BLaER1 (cell line): ENCODE measurements around the gene SLC44A2.
A peak's percentile ranks its signal among the peaks of the same experiment; 100 is the strongest.

Source experiments
- H3K27ac ChIP-seq: shearing (Covaris generic); formaldehyde crosslinking; 2 replicates; pipeline ENCODE4 v1.8.1; 2022
- H3K27me3 ChIP-seq: shearing (Covaris generic); formaldehyde crosslinking; 2 replicates; pipeline ENCODE4 v1.8.1; 2022
- H3K36me3 ChIP-seq: shearing (Covaris generic); formaldehyde crosslinking; 2 replicates; pipeline ENCODE4 v1.8.1; 2022
- H3K4me1 ChIP-seq: shearing (Covaris generic); formaldehyde crosslinking; 2 replicates; pipeline ENCODE4 v1.8.1; 2022
- H3K4me2 ChIP-seq: shearing (Covaris generic); formaldehyde crosslinking; 2 replicates; pipeline ENCODE4 v1.8.1; 2022
- H3K4me3 ChIP-seq: shearing (Covaris generic); formaldehyde crosslinking; 2 replicates; pipeline ENCODE4 v1.8.1; 2022
- H3K9ac ChIP-seq: shearing (Covaris generic); formaldehyde crosslinking; 2 replicates; pipeline ENCODE4 v1.8.1; 2022
- H3K9me3 ChIP-seq: shearing (Covaris generic); formaldehyde crosslinking; 2 replicates; pipeline ENCODE4 v1.8.1; 2022
- H4K20me1 ChIP-seq: shearing (Covaris generic); formaldehyde crosslinking; 2 replicates; pipeline ENCODE4 v1.8.1; 2022
- Cebpa-rat ChIP-seq: shearing (Covaris generic); IDR thresholded peaks from 2 replicates; pipeline ENCODE4 v1.8.1; 2022

The SLC44A2 gene

GRCh38 chr19:10625003-10625761 is at the start of gene SLC44A2:
Gene SLC44A2 (plus strand): TSS chr19:10625553. CDS start chr19:10625634, 81 bp downstream.
- peaks cover 99% of the 10 kb centered on the region for H3K36me3 ChIP-seq
- no peaks in the 10 kb centered on the region for H3K27me3 ChIP-seq
- H3K4me2 ChIP-seq, result no peak within 1 kb of the TSS
- peak within 1 kb of the TSS; percentile 29; the same call in 1 of the 2 replicates for H3K9ac ChIP-seq
- H4K20me1 ChIP-seq, result peaks cover 91% of the 10 kb centered on the region
- no peaks in the 10 kb centered on the region for H3K9me3 ChIP-seq
- H3K4me3 ChIP-seq, result no peak within 1 kb of the TSS
- TF ChIP-seq Cebpa-rat, result no peak
- H3K4me1 ChIP-seq, result peaks cover 27% of the 10 kb centered on the region
- H3K27ac ChIP-seq, result no peak within 1 kb of the TSS

DNA sequence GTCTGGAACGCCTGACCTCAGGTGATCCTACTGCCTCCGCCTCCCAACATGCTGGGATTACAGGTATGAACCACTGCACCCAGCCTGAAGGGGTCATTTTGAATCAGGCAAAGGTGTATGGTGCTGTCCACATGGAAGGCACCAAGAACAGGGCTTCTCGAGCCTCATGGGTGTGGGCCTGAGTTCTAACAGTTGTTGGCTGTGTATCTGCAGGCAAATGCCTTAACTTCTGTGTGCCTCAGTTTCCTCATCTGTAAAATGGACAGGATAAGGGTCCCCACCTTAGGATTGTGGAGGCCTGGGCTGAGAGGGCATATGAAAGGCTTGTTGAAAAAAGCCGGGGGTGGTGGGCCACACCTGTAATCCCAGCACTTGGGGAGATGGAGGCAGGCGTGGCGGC is 47.4 kb upstream of the SLC44A2 start:
- no peaks in the 10 kb centered on the region; the same call in 1 of the 2 replicates for H3K4me1 ChIP-seq
- H3K4me3 ChIP-seq, result no peak overlapping the region
- no peak for TF ChIP-seq Cebpa-rat
- no peaks in the 10 kb centered on the region for H4K20me1 ChIP-seq
- no peaks in the 10 kb centered on the region for H3K27me3 ChIP-seq
- no peaks in the 10 kb centered on the region for H3K9me3 ChIP-seq
- no peak overlapping the region for H3K4me2 ChIP-seq
- no peaks in the 10 kb centered on the region for H3K36me3 ChIP-seq
- no peak overlapping the region for H3K27ac ChIP-seq
- no peak overlapping the region for H3K9ac ChIP-seq

- Histone ChIP-seq H3K4me2 (peak overlapping the region; percentile 59), H3K36me3 (no peaks in the 10 kb centered on the region), H3K9ac (no peak overlapping the region), H3K4me1 (peaks cover 20% of the 10 kb centered on the region), H3K27me3 (no peaks in the 10 kb centered on the region), H3K4me3 (no peak overlapping the region), H3K9me3 (no peaks in the 10 kb centered on the region), H4K20me1 (no peaks in the 10 kb centered on the region), H3K27ac (no peak overlapping the region)
- TF ChIP-seq Cebpa-rat, result no peak
These were observed 44.2 kb upstream of the SLC44A2 start for GRCh38 chr19:10580979-10581631.

DNA sequence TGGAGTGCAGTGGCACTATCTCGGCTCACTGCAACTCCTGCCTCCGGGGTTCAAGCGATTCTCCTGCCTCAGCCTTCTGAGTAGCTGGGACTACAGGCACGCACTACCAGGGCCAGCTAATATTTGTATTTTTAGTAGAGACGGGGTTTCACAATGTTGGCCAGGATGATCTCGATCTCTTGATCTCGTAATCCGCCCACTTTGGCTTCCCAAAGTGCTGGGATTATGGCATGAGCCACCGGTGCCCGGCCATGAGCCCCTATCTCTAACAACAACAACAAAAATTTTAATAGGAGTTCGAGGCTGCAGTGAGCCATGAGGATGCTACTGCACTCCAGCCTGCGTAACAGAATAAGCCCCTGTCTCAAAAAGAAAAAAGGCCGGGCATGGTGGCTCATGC is 43.3 kb upstream of the SLC44A2 start:
- no peak overlapping the region for H3K27ac ChIP-seq
- H3K4me2 ChIP-seq, result no peak overlapping the region
- H3K36me3 ChIP-seq, result no peaks in the 10 kb centered on the region
- no peak for TF ChIP-seq Cebpa-rat
- H4K20me1 ChIP-seq, result no peaks in the 10 kb centered on the region
- no peaks in the 10 kb centered on the region for H3K9me3 ChIP-seq
- no peak overlapping the region for H3K4me3 ChIP-seq
- H3K9ac ChIP-seq, result no peak overlapping the region
- H3K27me3 ChIP-seq, result no peaks in the 10 kb centered on the region
- peaks cover 20% of the 10 kb centered on the region for H3K4me1 ChIP-seq

GRCh38 chr19:10583036-10583776 is 42.1 kb upstream of the SLC44A2 start:
- TF ChIP-seq Cebpa-rat, result no peak
- Histone ChIP-seq H3K9ac (no peak overlapping the region), H3K4me2 (no peak overlapping the region), H3K4me1 (peaks cover 20% of the 10 kb centered on the region), H3K4me3 (no peak overlapping the region), H3K36me3 (no peaks in the 10 kb centered on the region), H3K9me3 (no peaks in the 10 kb centered on the region), H3K27ac (no peak overlapping the region), H4K20me1 (no peaks in the 10 kb centered on the region), H3K27me3 (no peaks in the 10 kb centered on the region)

- Histone ChIP-seq H4K20me1 (no peaks in the 10 kb centered on the region), H3K9ac (no peak overlapping the region), H3K4me3 (no peak overlapping the region), H3K9me3 (no peaks in the 10 kb centered on the region), H3K27ac (no peak overlapping the region), H3K36me3 (no peaks in the 10 kb centered on the region), H3K4me1 (peaks cover 20% of the 10 kb centered on the region), H3K4me2 (no peak overlapping the region), H3K27me3 (no peaks in the 10 kb centered on the region)
- TF ChIP-seq Cebpa-rat, result no peak
These were observed 39.0 kb upstream of the SLC44A2 start for GRCh38 chr19:10586396-10586795.

- H3K4me1 ChIP-seq, result peaks cover 20% of the 10 kb centered on the region
- no peaks in the 10 kb centered on the region for H4K20me1 ChIP-seq
- TF ChIP-seq Cebpa-rat, result no peak
- no peak within 1 kb of the TSS for H3K4me2 ChIP-seq
- H3K9me3 ChIP-seq, result no peaks in the 10 kb centered on the region
- no peak within 1 kb of the TSS for H3K4me3 ChIP-seq
- H3K9ac ChIP-seq, result no peak within 1 kb of the TSS
- H3K27ac ChIP-seq, result no peak within 1 kb of the TSS
- H3K27me3 ChIP-seq, result no peaks in the 10 kb centered on the region
- no peaks in the 10 kb centered on the region for H3K36me3 ChIP-seq
These were observed 38.1 kb upstream of the SLC44A2 start, which contains the start of gene AP1M2 for GRCh38 chr19:10587022-10587838. Gene AP1M2 (minus strand): TSS chr19:10587312. CDS start chr19:10587231, 81 bp downstream.

- no peak overlapping the region for H3K4me2 ChIP-seq
- TF ChIP-seq Cebpa-rat, result no peak
- no peaks in the 10 kb centered on the region for H3K36me3 ChIP-seq
- peaks cover 25% of the 10 kb centered on the region for H3K4me1 ChIP-seq
- H3K27me3 ChIP-seq, result no peaks in the 10 kb centered on the region
- H3K9me3 ChIP-seq, result no peaks in the 10 kb centered on the region
- no peaks in the 10 kb centered on the region for H4K20me1 ChIP-seq
- H3K4me3 ChIP-seq, result no peak overlapping the region
- no peak overlapping the region for H3K9ac ChIP-seq
- H3K27ac ChIP-seq, result no peak overlapping the region
These were observed 37.6 kb upstream of the SLC44A2 start for GRCh38 chr19:10587839-10588150.

- H3K27me3 ChIP-seq, result no peaks in the 10 kb centered on the region
- H3K36me3 ChIP-seq, result no peaks in the 10 kb centered on the region
- no peaks in the 10 kb centered on the region for H3K9me3 ChIP-seq
- H4K20me1 ChIP-seq, result no peaks in the 10 kb centered on the region
- no peak overlapping the region for H3K27ac ChIP-seq
- no peak overlapping the region for H3K4me3 ChIP-seq
- H3K4me2 ChIP-seq, result peak overlapping the region; percentile 39
- H3K4me1 ChIP-seq, result peaks cover 59% of the 10 kb centered on the region
- TF ChIP-seq Cebpa-rat, result no peak
- no peak overlapping the region for H3K9ac ChIP-seq
These were observed 32.2 kb upstream of the SLC44A2 start for GRCh38 chr19:10593148-10593547.
